ENCODE results near the gene C6orf52. TPM values are rescaled to one million over a fixed set of nuclear protein-coding genes. Genes with fewer than 3 reads are reported as not detected.
"Not testable (repeated sequence)": the region's sequence is repeated elsewhere in the genome, so short reads cannot be mapped to it uniquely, and the experiment has no call there.

The C6orf52 gene
- not detected for total RNA-seq
- long read RNA-seq, donor 1, partial matches to known transcripts: 1 of 1 reads
- long read RNA-seq, donor 1, other reads (novel, unspliced or antisense): 0 of 1 reads
- long read RNA-seq, donor 2: 0 reads

DNA sequence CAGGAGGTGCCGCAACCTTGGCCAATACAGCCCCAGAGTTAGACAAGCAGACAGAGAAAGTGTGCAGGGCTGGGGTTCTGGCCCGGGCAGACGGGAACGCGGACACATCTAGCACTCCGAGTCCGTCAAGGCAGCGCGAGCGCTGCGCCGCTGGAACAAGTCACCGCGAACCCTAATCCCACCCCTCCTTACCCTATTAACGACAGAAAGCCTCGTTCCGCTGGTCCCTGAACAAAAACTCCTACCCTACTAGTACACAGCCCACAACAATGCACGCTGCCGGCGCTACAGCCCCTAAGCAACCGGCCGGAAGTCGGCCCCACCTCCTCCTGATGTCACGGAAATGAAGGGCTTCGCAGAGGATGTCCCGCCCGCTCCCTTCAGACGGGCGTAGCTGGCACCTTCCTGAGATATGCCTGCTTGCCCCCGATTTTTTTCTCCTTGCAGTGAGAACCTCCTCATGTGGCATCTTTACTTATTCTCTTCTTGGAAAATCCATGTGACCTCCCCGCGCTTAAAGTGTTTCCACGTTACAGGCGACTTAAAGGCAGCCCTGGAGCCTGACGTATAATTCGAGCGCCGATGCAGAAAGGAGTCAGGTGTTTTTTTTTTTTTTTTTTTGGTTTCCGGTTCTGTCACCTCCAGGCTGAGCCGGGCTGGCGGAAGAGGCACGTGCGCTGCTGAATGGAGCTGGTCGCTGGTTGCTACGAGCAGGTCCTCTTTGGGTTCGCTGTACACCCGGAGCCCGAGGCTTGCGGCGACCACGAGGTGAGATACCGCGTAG is at the start of gene C6orf52, which contains the start of gene PAK1IP1:
TSS of gene C6orf52 (minus strand) at position 315 of the 784 bp plus-strand sequence. CDS start 7,066 bp downstream, outside the sequence.
TSS of gene PAK1IP1 (plus strand) at position 671 of the 784 bp plus-strand sequence. CDS start at position 685, 14 bp downstream.
- DNase-seq (ENCODE audit: low spot score): peak; percentile 98
- intact Hi-C loops (cut with DNase I): loop anchor here in 1 of 2 donors (10.0 kb wide), 1 partner anchor 180 kb away; no protein-coding TSS in a partner anchor

DNA sequence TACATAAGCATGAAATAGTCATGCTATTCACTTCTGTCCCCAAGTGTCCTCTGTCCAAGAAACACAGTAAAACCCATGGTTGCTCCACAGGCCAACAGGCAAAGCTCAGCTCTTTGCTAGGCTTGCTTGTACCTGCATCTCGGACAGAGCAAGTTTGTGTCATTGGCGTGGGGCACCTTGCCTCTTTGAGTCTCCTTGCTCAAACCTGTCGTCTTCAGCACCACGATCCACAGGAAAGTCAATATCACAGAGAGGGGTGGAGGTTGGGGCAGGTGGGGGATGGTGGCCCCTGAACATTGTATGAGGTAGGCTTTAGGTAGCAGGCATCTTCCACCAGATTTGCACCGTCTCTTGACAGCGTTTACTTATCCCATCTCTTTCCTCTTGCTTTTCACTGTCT is 49.1 kb upstream of the C6orf52 start:
- intact Hi-C loops (cut with DNase I): no loop called here
- no peak for DNase-seq (ENCODE audit: low spot score)

DNA sequence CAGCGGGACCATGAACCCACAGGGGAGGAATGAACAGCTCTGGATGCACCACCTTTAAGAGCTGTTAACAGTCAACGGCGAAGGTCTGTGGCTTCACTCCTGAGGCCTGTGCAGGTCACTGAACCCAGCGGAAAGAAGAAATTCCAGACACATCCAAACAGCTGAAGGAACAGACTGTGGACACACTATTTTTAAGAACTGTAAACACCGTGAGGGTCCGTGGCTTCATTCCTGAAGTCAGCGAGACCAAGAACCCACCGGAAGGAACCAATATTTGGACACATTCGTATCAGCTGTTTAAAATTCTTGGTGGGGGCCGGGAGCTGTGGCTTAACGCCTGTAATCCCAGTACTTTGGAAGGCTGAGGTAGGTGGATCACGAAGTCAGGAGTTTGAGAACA is 47.8 kb upstream of the C6orf52 start:
- DNase-seq (ENCODE audit: low spot score): no peak
- intact Hi-C loops (cut with DNase I): no loop called here

GRCh38 chr6:10741643-10742042 is 47.2 kb upstream of the C6orf52 start:
- intact Hi-C loops (cut with DNase I): not testable (repeated sequence)

DNA sequence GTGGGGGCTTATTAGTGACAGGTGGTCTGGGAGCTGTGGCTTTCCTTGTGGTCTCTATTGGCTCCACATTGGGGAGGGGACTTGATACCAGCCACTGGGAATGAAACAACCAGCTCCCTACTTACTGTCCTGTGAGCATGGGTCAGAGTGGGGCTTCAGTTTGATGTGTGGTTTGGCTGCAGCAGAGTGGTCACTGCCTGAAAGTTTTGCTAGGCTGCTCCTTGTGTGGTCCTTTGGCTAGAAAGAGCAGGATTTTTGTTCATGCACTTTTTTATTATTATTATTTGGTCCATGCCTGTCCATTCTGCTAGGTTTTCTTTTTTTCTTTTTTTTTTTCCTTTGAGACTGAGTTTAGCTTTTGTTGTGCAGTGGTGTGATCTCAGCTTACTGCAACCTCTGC is 45.6 kb upstream of the C6orf52 start:
- intact Hi-C loops (cut with DNase I): no loop called here
- no peak for DNase-seq (ENCODE audit: low spot score)

More at GRCh38 chr6:10741643-10742042, 47.2 kb upstream of the C6orf52 start:
- DNase-seq (ENCODE audit: low spot score): not testable (repeated sequence)

DNA sequence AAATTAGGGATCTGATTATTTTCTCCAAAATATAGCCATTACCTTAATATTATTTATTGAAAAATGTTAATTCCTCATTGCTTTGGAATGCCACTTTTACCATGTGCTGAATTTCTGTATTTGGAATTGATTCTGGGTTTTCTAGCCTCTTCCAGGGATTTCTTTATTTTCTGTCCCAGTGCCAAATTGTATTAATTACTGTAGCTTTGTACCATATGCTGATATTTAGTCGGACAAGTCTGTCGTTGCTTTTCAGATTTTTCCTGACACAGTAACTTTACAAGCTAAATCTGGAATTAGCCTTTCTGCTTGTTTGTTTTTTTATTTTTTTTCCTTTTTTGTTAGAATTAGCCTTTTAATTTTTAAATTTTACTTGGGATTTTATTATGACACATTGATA is 42.3 kb upstream of the C6orf52 start:
- intact Hi-C loops (cut with DNase I): no loop called here
- DNase-seq (ENCODE audit: low spot score): no peak

DNA sequence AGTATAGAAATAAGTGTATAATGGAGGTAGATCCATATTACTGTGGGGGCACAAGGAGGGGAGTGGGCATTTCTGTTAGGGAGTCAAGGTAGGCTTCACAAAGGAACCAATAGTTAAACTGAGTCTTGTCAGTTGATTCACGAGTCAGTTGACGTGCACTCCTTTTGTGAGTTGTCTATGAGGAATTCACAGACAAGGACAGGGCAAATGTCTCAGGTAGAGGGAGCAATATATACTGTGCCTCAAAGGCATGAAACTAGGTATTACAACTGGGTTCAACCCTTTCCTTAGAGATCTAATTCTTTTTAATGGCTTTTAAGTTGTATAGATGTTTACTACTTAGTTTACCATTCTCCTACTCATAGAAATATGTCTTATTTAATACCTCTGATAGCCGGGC is 39.4 kb upstream of the C6orf52 start:
- intact Hi-C loops (cut with DNase I): no loop called here
- DNase-seq (ENCODE audit: low spot score): no peak

GRCh38 chr6:10733151-10733715 is 38.8 kb upstream of the C6orf52 start:
- intact Hi-C loops (cut with DNase I): no loop called here
- no peak for DNase-seq (ENCODE audit: low spot score)

GRCh38 chr6:10730254-10730653 is 35.8 kb upstream of the C6orf52 start:
- no peak for DNase-seq (ENCODE audit: low spot score)
- intact Hi-C loops (cut with DNase I): no loop called here

- intact Hi-C loops (cut with DNase I): no loop called here
- no peak for DNase-seq (ENCODE audit: low spot score)
Observed at GRCh38 chr6:10725716-10726115, 31.3 kb upstream of the C6orf52 start.

GRCh38 chr6:10725044-10725443 is 30.6 kb upstream of the C6orf52 start:
- intact Hi-C loops (cut with DNase I): no loop called here
- DNase-seq (ENCODE audit: low spot score): no peak

DNA sequence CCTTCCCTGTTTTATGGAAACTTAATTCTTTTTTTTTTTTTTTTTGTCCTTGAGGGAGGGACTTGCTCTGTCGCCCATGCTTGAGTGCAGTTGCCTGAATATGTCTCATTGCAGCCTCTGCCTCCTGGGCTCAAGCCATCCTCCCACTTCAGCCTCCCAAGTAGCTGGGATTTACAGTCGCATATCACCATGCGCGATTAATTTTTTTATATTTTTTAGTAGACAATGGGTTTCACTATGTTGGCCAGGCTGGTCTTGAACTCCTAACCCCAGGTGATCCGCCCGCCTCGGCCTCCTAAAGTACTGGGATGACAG is 29.1 kb upstream of the C6orf52 start:
- intact Hi-C loops (cut with DNase I): no loop called here
- DNase-seq (ENCODE audit: low spot score): no peak

GRCh38 chr6:10722820-10723566 is 28.6 kb upstream of the C6orf52 start, which contains the start of gene TMEM14C:
TMEM14C (plus strand) TSS chr6:10723070; CDS start chr6:10724614, 1,544 bp downstream.
- peak; percentile 100 for DNase-seq (ENCODE audit: low spot score)
- intact Hi-C loops (cut with DNase I): no loop called here

GRCh38 chr6:10722570-10722819 is 28.1 kb upstream of the C6orf52 start:
- DNase-seq (ENCODE audit: low spot score): no peak
- intact Hi-C loops (cut with DNase I): no loop called here

- no peak for DNase-seq (ENCODE audit: low spot score)
- intact Hi-C loops (cut with DNase I): no loop called here
Observed at GRCh38 chr6:10721850-10722569, 27.6 kb upstream of the C6orf52 start.

GRCh38 chr6:10720960-10721849 is 26.8 kb upstream of the C6orf52 start:
- DNase-seq (ENCODE audit: low spot score); intact Hi-C loops (cut with DNase I): not testable (repeated sequence)

DNA sequence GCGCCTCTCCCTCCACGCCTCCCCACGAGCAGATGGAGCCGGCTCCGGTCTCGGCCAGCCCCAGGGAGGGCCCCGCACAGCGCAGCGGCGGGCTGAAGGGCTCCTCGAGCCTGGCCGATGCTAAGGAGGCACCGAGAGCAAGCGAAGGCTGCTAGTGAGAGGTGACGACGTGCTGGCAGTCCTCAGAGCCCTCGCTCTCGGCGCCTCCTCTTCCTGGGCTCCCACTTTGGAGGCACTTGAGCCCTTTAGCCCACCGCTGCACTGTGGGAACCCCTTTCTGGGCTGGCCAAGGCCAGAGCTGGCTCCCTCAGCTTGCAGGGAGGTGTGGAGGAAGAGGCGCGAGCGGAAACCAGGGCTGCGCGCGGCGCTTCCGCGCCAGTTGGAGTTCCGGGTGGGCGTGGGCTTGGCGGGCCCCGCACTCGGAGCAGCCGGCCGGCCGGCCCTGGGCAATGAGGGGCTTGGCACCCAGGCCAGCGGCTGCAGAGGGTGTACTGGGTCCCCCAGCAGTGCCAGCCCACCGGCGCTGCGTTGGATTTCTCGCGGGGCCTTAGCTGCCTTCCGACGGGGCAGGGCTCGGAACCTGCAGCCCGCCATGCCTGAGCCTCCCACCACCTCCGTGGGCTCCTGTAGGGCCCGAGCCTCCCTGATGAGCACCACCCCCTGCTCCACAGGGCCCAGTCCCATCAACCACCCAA is 26.0 kb upstream of the C6orf52 start:
- intact Hi-C loops (cut with DNase I): no loop called here
- DNase-seq (ENCODE audit: low spot score): peak; percentile 87

GRCh38 chr6:10719964-10720264 is 25.5 kb upstream of the C6orf52 start:
- DNase-seq (ENCODE audit: low spot score): peak; percentile 80
- intact Hi-C loops (cut with DNase I): no loop called here

All from posterior vena cava (tissue), 2 donors.